GM19193 (cell line): ENCODE results near the gene CNGA4.

Experiments
- POLR2A ChIP-seq: IDR thresholded peaks from 4 replicates; pipeline ENCODE4 v1.6.1; 2011; ENCODE audit not compliant: insufficient read depth, insufficient read length; ENCODE audit errors: extremely low read depth

Gene CNGA4

GRCh38 chr11:6241316-6241715 lies 2.4 kb downstream of the CNGA4 start:
- TF ChIP-seq POLR2A = no peak

GRCh38 chr11:6245536-6245935 lies 6.6 kb downstream of the CNGA4 start:
- no peak for TF ChIP-seq POLR2A

GRCh38 chr11:6248248-6248647 lies 9.4 kb downstream of the CNGA4 start:
- TF ChIP-seq POLR2A = no peak

GRCh38 chr11:6249770-6250555 lies 11.1 kb downstream of the CNGA4 start:
- no peak for TF ChIP-seq POLR2A

GRCh38 chr11:6251120-6251733 lies 12.3 kb downstream of the CNGA4 start:
- no peak for TF ChIP-seq POLR2A

- no peak for TF ChIP-seq POLR2A
These were observed 13.1 kb downstream of the CNGA4 start for GRCh38 chr11:6251990-6252473.

- no peak for TF ChIP-seq POLR2A
These were observed 14.3 kb downstream of the CNGA4 start for GRCh38 chr11:6253197-6253596.

- no peak for TF ChIP-seq POLR2A
These were observed 19.3 kb downstream of the CNGA4 start for GRCh38 chr11:6258141-6258540.

GRCh38 chr11:6258571-6259081 lies 19.7 kb downstream of the CNGA4 start:
- no peak for TF ChIP-seq POLR2A

GRCh38 chr11:6260207-6260726 lies 21.4 kb downstream of the CNGA4 start:
- TF ChIP-seq POLR2A = no peak

GRCh38 chr11:6263662-6264061 lies 24.8 kb downstream of the CNGA4 start:
- no peak for TF ChIP-seq POLR2A

GRCh38 chr11:6268820-6269219 lies 29.9 kb downstream of the CNGA4 start:
- no peak for TF ChIP-seq POLR2A

- TF ChIP-seq POLR2A = no peak
These were observed 31.1 kb downstream of the CNGA4 start for GRCh38 chr11:6269994-6270393.

- no peak for TF ChIP-seq POLR2A
These were observed 31.8 kb downstream of the CNGA4 start for GRCh38 chr11:6270584-6271246.

- no peak for TF ChIP-seq POLR2A
These were observed 32.7 kb downstream of the CNGA4 start for GRCh38 chr11:6271598-6271997.
